HG03521 (cell line): ENCODE results near the gene RIPOR3.

Source experiments
- ATAC-seq: cut with Tn5 transposase; IDR thresholded peaks from one replicate; pipeline ENCODE4 v1.9.1; 2021; ENCODE audit warnings: mild to moderate bottlenecking, moderate library complexity; ENCODE audit not compliant: unreplicated experiment

The RIPOR3 gene

GRCh38 chr20:50592282-50593004 lies 98.9 kb downstream of the RIPOR3 start:
- no peak for ATAC-seq

DNA sequence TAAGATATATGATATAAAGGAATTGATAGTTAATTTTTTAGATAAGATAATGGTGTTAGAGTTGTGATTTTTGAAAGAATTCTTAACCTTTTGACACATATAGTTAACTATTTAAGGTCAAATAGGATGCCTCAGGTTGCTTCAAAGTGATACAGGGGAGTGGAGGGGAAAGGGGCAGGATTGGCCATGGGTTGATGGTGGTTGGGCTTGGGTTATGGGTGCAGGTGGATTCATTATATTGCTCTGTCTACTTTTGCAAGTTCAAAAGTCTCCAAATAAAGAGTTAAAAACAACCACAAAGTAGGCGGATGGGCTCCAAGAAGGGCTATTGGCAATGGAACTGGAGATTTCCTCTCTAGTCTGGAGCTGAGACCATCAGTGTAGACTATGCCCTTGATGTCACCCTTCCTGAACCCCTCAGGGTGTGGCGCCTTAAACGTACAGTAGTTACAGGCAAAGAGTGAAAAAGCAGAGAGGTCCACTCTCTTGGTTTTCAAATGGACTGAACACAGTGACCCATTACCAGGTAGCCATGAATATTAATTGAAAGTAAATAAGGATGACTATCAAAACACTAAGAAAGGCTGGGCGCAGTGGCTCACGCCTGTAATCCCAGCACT lies 100.0 kb downstream of the RIPOR3 start:
- ATAC-seq: no peak

- no peak for ATAC-seq
Observed at GRCh38 chr20:50590348-50590664, 101.0 kb downstream of the RIPOR3 start.

DNA sequence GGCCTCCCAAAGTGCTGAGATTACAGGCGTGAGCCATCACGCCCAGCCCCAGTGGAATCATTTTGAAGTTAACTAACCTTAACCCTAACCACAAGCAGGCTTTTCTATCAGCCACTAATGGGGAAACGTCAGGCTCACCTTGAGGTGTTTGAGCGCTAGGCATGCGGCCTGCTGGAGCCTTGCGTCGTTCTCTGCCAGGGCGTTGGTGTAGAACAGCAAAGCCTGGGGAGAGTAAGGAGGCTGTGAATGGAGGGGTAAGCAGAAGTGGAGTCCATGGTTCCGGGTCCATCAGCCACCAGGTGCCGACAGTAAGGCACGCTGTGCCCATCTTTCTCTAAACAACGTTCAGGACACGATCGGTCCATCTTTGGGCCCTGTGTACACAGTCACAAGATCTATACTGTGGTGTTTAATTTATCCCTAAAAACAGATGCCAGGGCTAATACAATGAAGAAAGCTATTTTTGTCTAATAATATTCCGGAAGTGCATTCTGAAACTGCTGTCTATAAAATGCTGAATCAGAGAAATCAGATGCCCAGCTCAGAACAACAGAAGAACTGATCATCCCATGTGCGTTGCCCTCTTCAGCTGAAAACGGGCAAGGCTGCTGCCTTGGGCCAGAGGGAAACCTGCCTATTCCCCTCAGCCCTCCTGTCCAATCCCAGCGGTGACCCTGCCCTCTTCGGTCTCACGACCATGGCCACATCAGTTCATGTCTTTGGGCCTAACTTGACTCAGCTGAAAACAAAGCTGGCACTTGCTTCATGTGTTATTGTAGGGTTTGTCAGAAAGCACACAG lies 101.6 kb downstream of the RIPOR3 start:
- no peak for ATAC-seq

DNA sequence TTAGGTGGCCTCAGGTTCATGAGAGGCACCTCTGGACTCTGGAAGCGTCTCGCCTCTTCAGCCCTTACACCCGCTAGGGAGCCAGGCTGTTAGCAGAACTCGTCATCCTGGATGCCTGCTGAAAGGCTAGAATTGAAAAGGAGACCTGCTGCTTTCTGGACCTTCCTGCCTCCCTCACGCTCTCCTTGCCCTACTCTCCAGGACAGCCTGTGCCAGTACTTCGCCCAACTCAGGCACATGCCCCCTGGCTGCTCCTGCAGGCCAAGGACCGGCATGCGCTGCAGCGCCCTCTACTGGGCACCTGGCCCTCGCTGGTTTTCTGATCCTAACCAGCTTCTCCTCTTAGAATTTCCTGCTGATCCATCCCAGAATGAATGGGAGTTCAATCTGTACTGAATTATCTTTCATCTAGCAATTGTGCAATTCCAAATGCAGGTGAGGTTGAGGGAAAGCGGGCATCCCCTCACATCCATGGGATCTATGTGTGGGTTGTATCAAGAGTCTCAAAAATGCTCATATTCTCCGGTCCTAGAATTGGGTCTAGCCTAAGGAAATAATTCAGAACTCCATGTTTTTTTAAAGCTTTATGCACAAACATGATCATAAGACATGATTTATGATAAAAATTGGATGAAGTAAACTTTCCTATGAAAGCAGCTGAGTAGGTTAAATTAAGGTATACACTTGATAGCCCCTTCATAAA lies 103.2 kb downstream of the RIPOR3 start:
- no peak for ATAC-seq

DNA sequence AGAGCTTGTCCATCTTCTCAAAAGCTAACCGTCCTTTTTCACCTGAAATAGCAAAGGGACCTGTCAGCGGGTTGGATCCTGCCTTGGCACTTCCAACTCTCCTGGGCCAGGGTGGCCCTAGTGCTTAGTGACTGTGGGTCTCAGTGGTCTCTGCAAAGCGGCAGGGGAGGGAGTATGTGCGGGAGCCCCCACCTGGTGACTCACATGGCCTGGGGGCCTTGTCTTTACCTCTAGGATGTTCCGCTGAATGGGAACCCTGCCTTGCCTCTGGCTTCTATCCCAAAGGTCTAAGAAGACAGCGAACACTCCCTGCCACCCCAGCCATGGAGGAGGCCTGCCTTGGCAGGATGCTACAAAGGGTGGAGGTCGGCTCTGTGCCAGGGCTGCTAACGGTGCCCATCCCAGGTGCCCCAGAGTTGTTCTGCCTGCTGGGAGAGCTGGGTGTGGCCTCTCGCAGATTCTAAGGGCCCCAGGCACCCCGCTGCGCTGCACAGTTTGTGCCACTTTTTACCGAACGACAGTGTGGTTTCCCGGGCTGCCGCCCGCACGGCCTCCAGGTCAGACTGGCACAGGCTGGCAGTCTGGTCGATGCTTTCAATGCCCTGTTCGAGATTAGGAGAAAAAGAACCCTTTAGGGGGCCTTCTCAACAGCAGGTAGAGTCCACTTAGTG lies 103.9 kb downstream of the RIPOR3 start:
- ATAC-seq: no peak

GRCh38 chr20:50586531-50587232 lies 104.7 kb downstream of the RIPOR3 start:
- ATAC-seq: no peak

- ATAC-seq: no peak
Observed at GRCh38 chr20:50585678-50586077, 105.7 kb downstream of the RIPOR3 start.

GRCh38 chr20:50585214-50585613 lies 106.1 kb downstream of the RIPOR3 start:
- ATAC-seq: no peak

DNA sequence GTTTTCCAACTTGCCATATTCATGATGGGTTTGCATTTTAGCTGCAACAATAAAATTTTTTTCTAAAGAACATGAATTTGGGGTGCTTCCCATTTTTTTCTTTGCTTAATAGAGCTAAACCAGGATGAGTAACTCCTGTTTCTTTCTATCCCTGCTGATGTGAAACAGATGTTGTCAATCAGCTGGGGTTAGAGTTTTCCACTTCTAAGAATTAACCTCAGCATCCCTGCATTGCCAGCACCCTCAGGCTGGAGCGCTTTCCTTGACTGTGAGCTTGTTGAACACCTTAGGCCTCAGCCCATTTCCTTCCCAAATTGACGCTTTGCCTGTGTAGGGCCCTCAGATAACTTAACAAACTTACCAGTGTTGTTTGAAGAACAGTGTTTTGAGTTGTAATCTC lies 106.7 kb downstream of the RIPOR3 start:
- ATAC-seq: no peak

DNA sequence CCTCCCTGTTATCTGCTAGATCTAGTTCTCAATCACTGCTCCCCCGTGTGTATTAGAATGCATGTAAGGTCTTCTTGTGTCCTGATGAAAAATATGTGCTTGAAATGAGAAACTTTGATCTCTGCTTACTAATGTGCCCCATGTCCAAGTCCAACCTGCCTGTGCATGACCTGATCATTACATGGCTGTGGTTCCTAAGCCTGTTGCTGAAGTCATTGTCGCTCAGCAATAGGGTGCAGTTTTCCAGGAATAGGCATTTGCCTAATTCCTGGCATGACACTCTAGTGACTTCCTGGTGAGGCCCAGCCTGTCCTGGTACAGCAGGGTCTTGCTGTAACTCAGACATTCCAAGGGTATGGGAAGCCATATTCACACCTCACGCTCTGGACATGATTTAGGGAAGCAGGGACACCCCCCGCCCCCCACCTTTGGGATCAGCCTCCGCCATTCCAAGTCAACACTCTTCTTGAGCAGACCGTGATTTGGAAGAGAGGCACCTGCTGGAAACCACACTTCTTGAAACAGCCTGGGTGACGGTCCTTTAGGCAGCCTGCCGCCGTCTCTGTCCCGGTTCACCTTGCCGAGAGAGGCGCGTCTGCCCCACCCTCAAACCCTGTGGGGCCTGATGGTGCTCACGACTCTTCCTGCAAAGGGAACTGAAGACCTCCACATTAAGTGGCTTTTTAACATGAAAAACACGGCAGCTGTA lies 107.7 kb downstream of the RIPOR3 start:
- no peak for ATAC-seq

DNA sequence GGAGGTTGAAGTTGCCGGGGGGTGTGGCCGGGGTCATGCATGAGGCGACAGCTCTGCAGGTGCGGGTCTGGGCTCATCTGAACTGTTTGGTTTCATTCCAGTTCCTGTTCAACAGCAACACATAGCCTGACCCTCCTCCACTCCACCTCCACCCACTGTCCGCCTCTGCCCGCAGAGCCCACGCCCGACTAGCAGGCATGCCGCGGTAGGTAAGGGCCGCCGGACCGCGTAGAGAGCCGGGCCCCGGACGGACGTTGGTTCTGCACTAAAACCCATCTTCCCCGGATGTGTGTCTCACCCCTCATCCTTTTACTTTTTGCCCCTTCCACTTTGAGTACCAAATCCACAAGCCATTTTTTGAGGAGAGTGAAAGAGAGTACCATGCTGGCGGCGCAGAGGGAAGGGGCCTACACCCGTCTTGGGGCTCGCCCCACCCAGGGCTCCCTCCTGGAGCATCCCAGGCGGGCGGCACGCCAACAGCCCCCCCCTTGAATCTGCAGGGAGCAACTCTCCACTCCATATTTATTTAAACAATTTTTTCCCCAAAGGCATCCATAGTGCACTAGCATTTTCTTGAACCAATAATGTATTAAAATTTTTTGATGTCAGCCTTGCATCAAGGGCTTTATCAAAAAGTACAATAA lies 108.6 kb downstream of the RIPOR3 start:
- ATAC-seq: no peak

GRCh38 chr20:50582092-50582491 lies 109.2 kb downstream of the RIPOR3 start:
- ATAC-seq: no peak

DNA sequence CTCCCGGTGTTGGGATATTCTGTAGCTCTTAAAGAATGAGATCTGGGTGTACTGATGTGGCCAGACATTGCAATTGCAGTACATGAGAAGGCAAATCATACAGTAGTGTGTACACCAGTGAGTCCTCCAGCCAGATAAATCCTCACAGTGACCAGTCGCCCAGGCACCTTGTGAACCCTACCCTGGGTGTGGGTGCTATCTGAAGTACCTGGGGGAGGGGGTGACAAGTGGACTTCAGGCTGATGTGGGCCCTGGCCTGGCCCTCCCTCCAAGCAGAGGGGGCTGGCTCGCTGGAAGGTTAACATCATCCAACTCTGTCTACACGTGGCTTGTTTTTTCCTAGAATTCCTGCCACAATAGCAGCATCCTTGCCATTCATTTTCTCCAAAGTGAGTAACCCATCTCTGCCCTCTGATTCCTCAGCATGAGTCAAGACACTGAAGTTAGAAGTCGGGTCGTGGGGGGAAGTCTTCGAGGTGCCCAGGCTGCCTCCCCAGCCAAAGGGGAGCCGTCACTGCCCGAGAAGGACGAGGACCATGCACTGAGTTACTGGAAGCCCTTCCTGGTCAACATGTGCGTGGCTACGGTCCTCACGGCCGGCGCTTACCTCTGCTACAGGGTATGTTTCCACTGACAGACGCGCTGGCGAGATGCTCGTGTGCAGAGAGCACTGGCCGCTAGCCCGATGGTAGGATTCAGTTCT lies 110.3 kb downstream of the RIPOR3 start:
- ATAC-seq: no peak

- no peak for ATAC-seq
Observed at GRCh38 chr20:50580016-50580747, 111.2 kb downstream of the RIPOR3 start.

DNA sequence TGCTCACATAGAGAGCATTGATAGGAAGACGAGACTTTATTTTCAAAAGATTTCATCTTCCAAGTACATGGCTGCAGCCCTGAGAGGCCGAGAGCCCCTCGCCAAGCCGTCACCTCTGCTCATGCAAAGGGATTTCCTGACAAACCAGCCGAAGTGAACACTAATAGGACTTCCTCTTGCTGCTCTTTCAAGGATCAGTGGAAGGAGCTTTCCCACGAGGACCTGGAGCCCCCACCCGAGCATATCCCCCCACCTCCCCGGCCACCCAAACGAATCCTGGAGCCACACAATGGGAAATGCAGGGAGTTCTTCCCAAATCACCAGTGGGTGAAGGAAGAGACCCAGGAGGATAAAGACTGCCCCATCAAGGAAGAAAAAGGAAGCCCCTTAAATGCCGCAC lies 111.8 kb downstream of the RIPOR3 start:
- ATAC-seq: no peak

- no peak for ATAC-seq
Observed at GRCh38 chr20:50578778-50579165, 112.6 kb downstream of the RIPOR3 start.
